HEK293 (cell line): Measurements from ENCODE around the gene RAC2.
A peak's percentile ranks its signal among the peaks of the same experiment; 100 is the strongest.

Experiments
- CTCF ChIA-PET: fragments of 350-600 bp; formaldehyde crosslinking; extraction: SDS; loops from one replicate; lab custom pipeline; 2021; ENCODE audit warnings: antibody characterized with exemption; lab: Yijun Ruan, JAX
- POLR2A ChIA-PET: fragments of 300-600 bp; formaldehyde crosslinking; extraction: SDS; loops from one replicate; lab custom pipeline; 2020; ENCODE audit warnings: antibody characterized with exemption, inconsistent platforms; lab: Yijun Ruan, JAX
- H3K27ac ChIP-seq: fragments of 200-500 bp; sonication (Bioruptor generic); 2 replicates; pipeline ENCODE4 v1.5.1; 2014; ENCODE audit warnings: low read depth, low read length, control low read depth, inconsistent platforms; ENCODE audit errors: extremely low read depth
- H3K36me3 ChIP-seq, 2 experiments: fragments of 200-500 bp in 1 of 2; sonication (Bioruptor generic) in 1 of 2; 1 replicate in 1 of 2; 2 replicates in 1 of 2; pipeline ENCODE4 v1.5.1; 2014 to 2017; ENCODE audit warnings: inconsistent platforms in 2 of 2, low read length in 2 of 2; ENCODE audit not compliant: control insufficient read depth in 2 of 2, insufficient read depth in 1 of 2
- H3K4me1 ChIP-seq: fragments of 200-500 bp; sonication (Bioruptor generic); 2 replicates; pipeline ENCODE4 v1.5.1; 2014; ENCODE audit warnings: mild to moderate bottlenecking, low read length, inconsistent platforms; ENCODE audit not compliant: control insufficient read depth, insufficient read depth
- H3K4me3 ChIP-seq: 2 replicates; pipeline ENCODE4 v1.5.1; 2011; ENCODE audit warnings: low read depth, mild to moderate bottlenecking, control low read depth, low read length, moderate library complexity
- H3K9me3 ChIP-seq: fragments of 200-500 bp; sonication (Bioruptor generic); 2 replicates; pipeline ENCODE4 v1.5.1; 2014; ENCODE audit warnings: low read depth, low read length, inconsistent platforms; ENCODE audit not compliant: control insufficient read depth, insufficient read depth
- FEZF1 ChIP-seq: fragments of 450-650 bp; formaldehyde crosslinking; IDR thresholded peaks from 2 replicates; pipeline ENCODE4 v1.5.1; 2016; ENCODE audit warnings: missing biosample characterization, missing genetic modification characterization
- GLI4 ChIP-seq: fragments of 450-650 bp; formaldehyde crosslinking; IDR thresholded peaks from 2 replicates; pipeline ENCODE4 v1.5.1; 2016; ENCODE audit warnings: missing biosample characterization, missing genetic modification characterization
- GLIS2 ChIP-seq: fragments of 450-650 bp; formaldehyde crosslinking; IDR thresholded peaks from 2 replicates; pipeline ENCODE4 v1.5.1; 2016; ENCODE audit warnings: missing biosample characterization, missing genetic modification characterization
- MYNN ChIP-seq: fragments of 450-650 bp; formaldehyde crosslinking; IDR thresholded peaks from 2 replicates; pipeline ENCODE4 v1.5.1; 2016; ENCODE audit warnings: missing biosample characterization, missing genetic modification characterization, borderline replicate concordance
- ZFHX2 ChIP-seq: fragments of 450-650 bp; formaldehyde crosslinking; conservative IDR thresholded peaks from 2 replicates; pipeline ENCODE4 v1.5.1; 2016; ENCODE audit warnings: missing biosample characterization, missing genetic modification characterization
- ZFP3 ChIP-seq: fragments of 450-650 bp; formaldehyde crosslinking; IDR thresholded peaks from 2 replicates; pipeline ENCODE4 v1.5.1; 2016; ENCODE audit warnings: low read depth, missing biosample characterization, missing genetic modification characterization
- ZNF354C ChIP-seq: fragments of 450-650 bp; formaldehyde crosslinking; IDR thresholded peaks from 2 replicates; pipeline ENCODE4 v1.5.1; 2016; ENCODE audit warnings: missing biosample characterization, missing genetic modification characterization, low read depth, borderline replicate concordance
- ZNF514 ChIP-seq: fragments of 450-650 bp; formaldehyde crosslinking; IDR thresholded peaks from 2 replicates; pipeline ENCODE4 v1.5.1; 2016; ENCODE audit warnings: missing biosample characterization, missing genetic modification characterization
- ZNF558 ChIP-seq: fragments of 450-650 bp; formaldehyde crosslinking; IDR thresholded peaks from 2 replicates; pipeline ENCODE4 v1.5.1; 2016; ENCODE audit warnings: missing biosample characterization, missing genetic modification characterization
- ZNF596 ChIP-seq: fragments of 450-650 bp; IDR thresholded peaks from 2 replicates; pipeline ENCODE4 v1.5.0; 2018; ENCODE audit warnings: missing biosample characterization, mild to moderate bottlenecking, missing genetic modification characterization, moderate library complexity
- ZNF600 ChIP-seq: fragments of 450-650 bp; formaldehyde crosslinking; IDR thresholded peaks from 2 replicates; pipeline ENCODE4 v1.5.1; 2016; ENCODE audit warnings: missing biosample characterization, missing genetic modification characterization
- ZNF843 ChIP-seq: fragments of 450-650 bp; formaldehyde crosslinking; IDR thresholded peaks from 2 replicates; pipeline ENCODE4 v1.5.1; 2016; ENCODE audit warnings: missing biosample characterization, missing genetic modification characterization
- TF ChIP-seq, protein P1 (sequence below): fragments of 450-650 bp; formaldehyde crosslinking; IDR thresholded peaks from 2 replicates; pipeline ENCODE4 v1.5.1; 2017; ENCODE audit warnings: missing biosample characterization, missing genetic modification characterization
- TF ChIP-seq, protein P2 (sequence below): fragments of 450-650 bp; formaldehyde crosslinking; IDR thresholded peaks from 2 replicates; pipeline ENCODE4 v1.5.1; 2016; ENCODE audit warnings: missing biosample characterization, missing genetic modification characterization
- TF ChIP-seq, protein P3 (sequence below): fragments of 450-650 bp; formaldehyde crosslinking; IDR thresholded peaks from 2 replicates; pipeline ENCODE4 v1.5.1; 2017; ENCODE audit warnings: missing biosample characterization, missing genetic modification characterization

The RAC2 gene

DNA sequence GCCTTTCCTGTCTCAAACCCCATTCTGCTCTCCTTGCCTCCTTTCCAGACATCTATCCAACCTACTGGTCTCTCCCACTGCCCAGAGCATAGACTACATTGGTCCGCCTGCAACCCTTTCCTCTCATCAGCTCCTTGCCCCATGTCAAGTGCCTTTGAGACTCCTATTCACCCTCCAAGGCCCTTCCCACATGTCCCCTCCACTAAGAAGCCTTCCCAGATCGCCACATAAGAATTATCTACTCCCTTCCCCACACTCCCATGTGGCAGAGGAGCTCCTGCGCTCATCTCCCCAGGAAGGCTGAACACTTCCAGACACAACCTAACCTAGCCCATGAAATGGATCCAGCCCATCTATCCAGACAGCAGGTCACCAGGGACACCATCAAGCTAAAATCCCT is 66.3 kb downstream of the RAC2 start:
- Histone ChIP-seq H3K9me3 (no peaks in the 10 kb centered on the region), H3K4me1 (no peaks in the 10 kb centered on the region; the same call in 1 of the 2 replicates), H3K36me3 (no peaks in the 10 kb centered on the region), H3K27ac (no peak overlapping the region), H3K4me3 (no peak overlapping the region)
- CTCF ChIA-PET = interaction anchor here (0.6 to 2.4 kb wide), 5 partner anchors 11 to 22 kb away, joined by 3 to 14 read pairs (median 6); no protein-coding TSS in a partner anchor
- peak; percentile 92 for TF ChIP-seq ZFP3 (tag by site-specific recombination)
- TF ChIP-seq ZNF600 (tag by site-specific recombination) = no peak
- TF ChIP-seq, all 188 proteins: peak for 1
- POLR2A ChIA-PET = no interaction called here

DNA sequence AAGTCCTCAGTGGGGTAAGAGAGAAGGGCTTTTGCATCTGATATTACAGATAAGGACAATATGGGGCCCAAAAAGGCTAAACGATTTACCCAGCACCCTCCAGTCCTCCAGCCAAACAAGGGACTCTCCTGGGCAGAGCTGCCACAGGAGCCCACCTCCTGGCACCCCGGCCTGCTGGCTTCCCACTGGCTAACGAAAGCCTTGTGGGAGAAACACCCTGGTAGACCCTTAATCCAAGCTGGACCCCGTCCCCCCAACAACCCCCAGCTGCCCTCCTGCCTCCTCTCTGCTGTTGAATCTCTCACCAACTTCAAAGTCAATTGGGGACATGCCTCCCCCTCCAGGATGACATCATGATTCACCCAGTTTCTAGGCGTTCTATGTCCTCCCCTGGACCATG is 66.8 kb downstream of the RAC2 start:
- Histone ChIP-seq H3K4me1 (no peaks in the 10 kb centered on the region; the same call in 1 of the 2 replicates), H3K36me3 (no peaks in the 10 kb centered on the region), H3K9me3 (no peaks in the 10 kb centered on the region), H3K4me3 (no peak overlapping the region), H3K27ac (no peak overlapping the region)
- TF ChIP-seq, protein P1, sequence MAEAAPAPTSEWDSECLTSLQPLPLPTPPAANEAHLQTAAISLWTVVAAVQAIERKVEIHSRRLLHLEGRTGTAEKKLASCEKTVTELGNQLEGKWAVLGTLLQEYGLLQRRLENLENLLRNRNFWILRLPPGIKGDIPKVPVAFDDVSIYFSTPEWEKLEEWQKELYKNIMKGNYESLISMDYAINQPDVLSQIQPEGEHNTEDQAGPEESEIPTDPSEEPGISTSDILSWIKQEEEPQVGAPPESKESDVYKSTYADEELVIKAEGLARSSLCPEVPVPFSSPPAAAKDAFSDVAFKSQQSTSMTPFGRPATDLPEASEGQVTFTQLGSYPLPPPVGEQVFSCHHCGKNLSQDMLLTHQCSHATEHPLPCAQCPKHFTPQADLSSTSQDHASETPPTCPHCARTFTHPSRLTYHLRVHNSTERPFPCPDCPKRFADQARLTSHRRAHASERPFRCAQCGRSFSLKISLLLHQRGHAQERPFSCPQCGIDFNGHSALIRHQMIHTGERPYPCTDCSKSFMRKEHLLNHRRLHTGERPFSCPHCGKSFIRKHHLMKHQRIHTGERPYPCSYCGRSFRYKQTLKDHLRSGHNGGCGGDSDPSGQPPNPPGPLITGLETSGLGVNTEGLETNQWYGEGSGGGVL (tag by site-specific recombination) = peak; percentile 36; the same call in 1 of the 2 replicates
- TF ChIP-seq GLIS2 (tag by site-specific recombination) (no peak), ZNF354C (tag by site-specific recombination) (no peak)
- ChIA-PET POLR2A (no interaction called here), CTCF (interaction anchor here (1.0 to 2.4 kb wide), 4 partner anchors 10 to 23 kb away, joined by 5 to 14 read pairs (median 7); no protein-coding TSS in a partner anchor)

DNA sequence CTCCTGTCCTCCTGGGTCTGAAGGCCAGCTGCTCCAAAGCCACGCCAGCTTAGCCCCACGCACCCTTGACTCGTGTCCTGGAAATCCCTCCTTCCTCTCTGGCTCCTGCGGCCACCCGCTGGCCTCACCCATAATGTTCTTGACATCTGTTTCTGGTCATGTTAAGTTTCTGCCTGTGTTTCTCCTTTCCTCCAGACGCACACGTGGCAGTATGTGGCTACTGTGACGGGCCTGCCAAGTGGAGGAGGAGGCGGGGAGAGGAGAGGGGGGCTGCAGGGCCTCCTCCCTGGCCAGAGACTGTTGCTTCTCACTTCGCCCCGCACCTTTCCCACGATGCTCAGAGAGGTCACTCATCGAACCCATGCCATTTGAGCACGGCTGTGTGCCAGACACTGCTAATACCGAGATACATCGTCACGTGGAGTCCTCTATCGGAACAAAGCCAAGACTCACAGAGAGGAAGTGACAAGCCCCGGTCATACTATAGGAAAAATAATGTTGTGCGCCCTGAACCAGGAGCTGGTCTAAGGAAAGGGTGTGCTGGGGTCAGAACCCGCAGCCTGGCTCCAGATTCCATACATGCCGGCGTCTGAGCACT is 67.5 kb downstream of the RAC2 start:
- ChIA-PET POLR2A (no interaction called here), CTCF (interaction anchor here (1.0 to 2.4 kb wide), 3 partner anchors 20 to 420 kb away, joined by 3 to 14 read pairs (median 5); no protein-coding TSS in a partner anchor)
- TF ChIP-seq ZFHX2 = 0 out of 2 replicates have a peak, but pooled peaks have one; percentile 2
- TF ChIP-seq ZNF843 (tag by site-specific recombination) = no peak
- TF ChIP-seq, protein P2, sequence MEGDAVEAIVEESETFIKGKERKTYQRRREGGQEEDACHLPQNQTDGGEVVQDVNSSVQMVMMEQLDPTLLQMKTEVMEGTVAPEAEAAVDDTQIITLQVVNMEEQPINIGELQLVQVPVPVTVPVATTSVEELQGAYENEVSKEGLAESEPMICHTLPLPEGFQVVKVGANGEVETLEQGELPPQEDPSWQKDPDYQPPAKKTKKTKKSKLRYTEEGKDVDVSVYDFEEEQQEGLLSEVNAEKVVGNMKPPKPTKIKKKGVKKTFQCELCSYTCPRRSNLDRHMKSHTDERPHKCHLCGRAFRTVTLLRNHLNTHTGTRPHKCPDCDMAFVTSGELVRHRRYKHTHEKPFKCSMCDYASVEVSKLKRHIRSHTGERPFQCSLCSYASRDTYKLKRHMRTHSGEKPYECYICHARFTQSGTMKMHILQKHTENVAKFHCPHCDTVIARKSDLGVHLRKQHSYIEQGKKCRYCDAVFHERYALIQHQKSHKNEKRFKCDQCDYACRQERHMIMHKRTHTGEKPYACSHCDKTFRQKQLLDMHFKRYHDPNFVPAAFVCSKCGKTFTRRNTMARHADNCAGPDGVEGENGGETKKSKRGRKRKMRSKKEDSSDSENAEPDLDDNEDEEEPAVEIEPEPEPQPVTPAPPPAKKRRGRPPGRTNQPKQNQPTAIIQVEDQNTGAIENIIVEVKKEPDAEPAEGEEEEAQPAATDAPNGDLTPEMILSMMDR (tag by site-specific recombination) = 0 out of 2 replicates have a peak, but pooled peaks have one; percentile 20
- no peak overlapping the region for H3K4me3 ChIP-seq
- H3K9me3 ChIP-seq = no peaks in the 10 kb centered on the region
- no peaks in the 10 kb centered on the region for H3K36me3 ChIP-seq
- no peaks in the 10 kb centered on the region; the same call in 1 of the 2 replicates for H3K4me1 ChIP-seq
- no peak overlapping the region for H3K27ac ChIP-seq

DNA sequence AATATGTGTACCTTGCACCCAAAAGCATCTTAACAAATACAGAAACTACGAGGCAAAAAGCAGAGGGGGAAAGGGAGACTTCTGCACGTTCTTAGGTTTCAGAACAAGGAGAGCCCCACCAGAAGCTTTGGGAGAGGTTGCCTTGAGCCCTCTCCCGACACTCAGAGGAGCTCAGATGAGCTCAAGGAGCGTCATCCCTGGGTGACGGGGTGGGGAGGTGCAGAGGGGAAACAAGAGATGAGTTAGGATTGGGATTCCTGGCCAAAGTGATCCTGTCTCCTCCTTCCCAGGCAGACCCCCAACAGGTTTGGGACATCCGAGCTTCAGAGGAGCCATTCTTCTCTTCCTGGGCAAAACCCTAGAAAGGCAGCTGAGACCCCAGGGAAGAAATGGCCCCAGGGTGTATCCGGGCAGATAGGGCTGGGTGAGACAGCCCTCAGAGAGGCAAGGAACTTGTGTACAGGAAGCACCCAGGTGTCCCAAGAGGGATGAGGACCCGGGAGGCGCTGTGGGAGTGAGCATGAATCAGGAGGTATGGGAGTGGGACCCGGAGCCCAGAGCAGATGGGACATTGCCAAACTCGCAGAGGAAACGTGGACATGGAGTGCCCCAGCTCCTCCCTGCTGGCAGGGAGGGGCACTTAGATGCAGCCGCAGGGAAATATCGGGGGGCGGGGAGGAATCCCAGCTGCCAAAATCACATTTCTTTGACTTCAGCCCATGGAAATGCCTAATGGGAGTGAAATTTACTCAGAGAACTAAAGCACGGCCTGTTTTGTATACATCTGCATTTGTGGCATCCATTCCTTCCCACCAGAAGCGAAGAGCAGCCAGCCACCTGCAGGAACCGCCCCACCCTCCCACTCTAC is 68.4 kb downstream of the RAC2 start:
- no peaks in the 10 kb centered on the region; the same call in 1 of the 2 replicates for H3K4me1 ChIP-seq
- no peaks in the 10 kb centered on the region for H3K36me3 ChIP-seq
- H3K27ac ChIP-seq = no peak overlapping the region
- no peak overlapping the region for H3K4me3 ChIP-seq
- H3K9me3 ChIP-seq = no peaks in the 10 kb centered on the region
- POLR2A ChIA-PET = interaction anchor here (0.6 to 1.2 kb wide), 2 partner anchors 21 to 157 kb away, joined by 3 read pairs; partner anchors contain the start of genes MPST and TST
- CTCF ChIA-PET = interaction anchor here (0.5 to 1.4 kb wide), 4 partner anchors 9 to 419 kb away, joined by 3 to 7 read pairs (median 4); no protein-coding TSS in a partner anchor
- TF ChIP-seq FEZF1 (tag by site-specific recombination) (no peak), MYNN (tag by site-specific recombination) (no peak), ZNF558 (tag by site-specific recombination) (no peak), ZNF596 (tag by site-specific recombination) (no peak), ZNF514 (tag by site-specific recombination) (no peak), GLI4 (tag by site-specific recombination) (no peak)
- TF ChIP-seq, protein P3, sequence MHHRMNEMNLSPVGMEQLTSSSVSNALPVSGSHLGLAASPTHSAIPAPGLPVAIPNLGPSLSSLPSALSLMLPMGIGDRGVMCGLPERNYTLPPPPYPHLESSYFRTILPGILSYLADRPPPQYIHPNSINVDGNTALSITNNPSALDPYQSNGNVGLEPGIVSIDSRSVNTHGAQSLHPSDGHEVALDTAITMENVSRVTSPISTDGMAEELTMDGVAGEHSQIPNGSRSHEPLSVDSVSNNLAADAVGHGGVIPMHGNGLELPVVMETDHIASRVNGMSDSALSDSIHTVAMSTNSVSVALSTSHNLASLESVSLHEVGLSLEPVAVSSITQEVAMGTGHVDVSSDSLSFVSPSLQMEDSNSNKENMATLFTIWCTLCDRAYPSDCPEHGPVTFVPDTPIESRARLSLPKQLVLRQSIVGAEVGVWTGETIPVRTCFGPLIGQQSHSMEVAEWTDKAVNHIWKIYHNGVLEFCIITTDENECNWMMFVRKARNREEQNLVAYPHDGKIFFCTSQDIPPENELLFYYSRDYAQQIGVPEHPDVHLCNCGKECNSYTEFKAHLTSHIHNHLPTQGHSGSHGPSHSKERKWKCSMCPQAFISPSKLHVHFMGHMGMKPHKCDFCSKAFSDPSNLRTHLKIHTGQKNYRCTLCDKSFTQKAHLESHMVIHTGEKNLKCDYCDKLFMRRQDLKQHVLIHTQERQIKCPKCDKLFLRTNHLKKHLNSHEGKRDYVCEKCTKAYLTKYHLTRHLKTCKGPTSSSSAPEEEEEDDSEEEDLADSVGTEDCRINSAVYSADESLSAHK = no peak
